HepG2 (cell line): ENCODE data around the gene STH. TPM values are rescaled to one million over a fixed set of nuclear protein-coding genes. Genes with fewer than 3 reads are reported as not detected.

ENCODE experiments used
- ATF1 ChIP-seq: IDR thresholded peaks from 2 replicates; pipeline ENCODE4 v1.6.1; 2016; ENCODE audit warnings: mild to moderate bottlenecking, control low read depth
- HNRNPL ChIP-seq: fragments of 200-400 bp; formaldehyde crosslinking; IDR thresholded peaks from 2 replicates; pipeline ENCODE4 v1.6.1; 2017; ENCODE audit warnings: mild to moderate bottlenecking, low read depth, low read length
- NRL ChIP-seq: sonication (generic); formaldehyde crosslinking; IDR thresholded peaks from 2 replicates; pipeline ENCODE4 v1.5.0; 2020; ENCODE audit warnings: missing genetic modification reagents, mild to moderate bottlenecking, moderate library complexity, borderline replicate concordance
- RXRB ChIP-seq: IDR thresholded peaks from 2 replicates; pipeline ENCODE4 v1.6.1; 2016; ENCODE audit warnings: borderline replicate concordance, missing genetic modification reagents, missing compliant biosample characterization
- ZNF143 ChIP-seq: sonication (generic); formaldehyde crosslinking; IDR thresholded peaks from 2 replicates; pipeline ENCODE4 v1.4.0; 2020; ENCODE audit warnings: missing genetic modification reagents
- ZNF232 ChIP-seq: sonication (generic); formaldehyde crosslinking; IDR thresholded peaks from 2 replicates; pipeline ENCODE4 v1.4.0; 2020; ENCODE audit warnings: missing genetic modification reagents, borderline replicate concordance
- ZNF331 ChIP-seq: sonication (generic); formaldehyde crosslinking; IDR thresholded peaks from 2 replicates; pipeline ENCODE4 v1.4.0; 2020; ENCODE audit warnings: missing genetic modification reagents
- ZNF451 ChIP-seq: sonication (generic); formaldehyde crosslinking; IDR thresholded peaks from 2 replicates; pipeline ENCODE4 v1.5.0; 2020; ENCODE audit warnings: mild to moderate bottlenecking, missing genetic modification reagents
- ZNF546 ChIP-seq: sonication (generic); formaldehyde crosslinking; conservative IDR thresholded peaks from 2 replicates; pipeline ENCODE4 v1.8.1; 2023; ENCODE audit warnings: mild to moderate bottlenecking, missing genetic modification reagents
- ZNF652 ChIP-seq: IDR thresholded peaks from 2 replicates; pipeline ENCODE4 v1.6.1; 2016; ENCODE audit warnings: low read depth, borderline replicate concordance
- ZNF747 ChIP-seq: sonication (generic); formaldehyde crosslinking; IDR thresholded peaks from 2 replicates; pipeline ENCODE4 v1.8.1; 2023; ENCODE audit warnings: missing genetic modification reagents, mild to moderate bottlenecking, borderline replicate concordance
- ZNF780A ChIP-seq: sonication (generic); formaldehyde crosslinking; IDR thresholded peaks from 2 replicates; pipeline ENCODE4 v1.8.0; 2022; ENCODE audit warnings: mild to moderate bottlenecking, missing genetic modification reagents, moderate library complexity
- ZSCAN22 ChIP-seq: sonication (generic); formaldehyde crosslinking; IDR thresholded peaks from 2 replicates; pipeline ENCODE4 v1.4.0; 2020; ENCODE audit warnings: mild to moderate bottlenecking, missing genetic modification reagents
- polyA plus RNA-seq, 8 experiments: library from polyadenylated mRNA; depleted of rRNA in 3 of 8; stranded (reverse) in 7 of 8; unstranded in 1 of 8; fragments of >200 nt; fragmentation: Illumina TruSeq in 4 of 8; extraction: Trizol in 4 of 8; gene quantifications; 2 replicates each; pipeline versions ENCODE4 v1.2.1 to v1.2.3, GENCODE V29; 2011 to 2016; ENCODE audit warnings: low read depth in 4 of 8, missing spikeins in 1 of 8, mixed read lengths in 1 of 8; ENCODE audit not compliant: insufficient read depth in 1 of 8
- total RNA-seq, 5 experiments: library from RNA; depleted of rRNA; stranded (reverse); fragments of >200 nt; fragmentation: Illumina TruSeq; extraction: Trizol; gene quantifications; 2 replicates each; pipeline ENCODE4 v1.2.3, GENCODE V29; 2016; ENCODE audit warnings: low read depth in 1 of 5
- TF ChIP-seq, protein P1 (sequence below): sonication (generic); formaldehyde crosslinking; IDR thresholded peaks from 2 replicates; pipeline ENCODE4 v1.5.0; 2020; ENCODE audit warnings: missing genetic modification reagents, mild to moderate bottlenecking, borderline replicate concordance
- TF ChIP-seq, protein P2 (sequence below): sonication (generic); formaldehyde crosslinking; IDR thresholded peaks from 2 replicates; pipeline ENCODE4 v1.4.0; 2020; ENCODE audit warnings: low read depth, mild to moderate bottlenecking, missing genetic modification reagents
- TF ChIP-seq, protein P3 (sequence below): sonication (generic); formaldehyde crosslinking; conservative IDR thresholded peaks from 2 replicates; pipeline ENCODE4 v1.4.0; 2020; ENCODE audit warnings: missing genetic modification reagents
- TF ChIP-seq, protein P4 (sequence below): sonication (generic); formaldehyde crosslinking; IDR thresholded peaks from 2 replicates; pipeline ENCODE4 v1.5.1; 2020; ENCODE audit warnings: missing genetic modification reagents, mild to moderate bottlenecking, borderline replicate concordance
- TF ChIP-seq, protein P5 (sequence below): sonication (generic); formaldehyde crosslinking; IDR thresholded peaks from 2 replicates; pipeline ENCODE4 v1.5.0; 2020; ENCODE audit warnings: mild to moderate bottlenecking, missing genetic modification reagents, borderline replicate concordance

Gene STH
- total and polyA plus RNA-seq, 2 of the 13 experiments (the other 11 are each of a cell fraction or from before 2014, with no cell fraction given): not detected

DNA sequence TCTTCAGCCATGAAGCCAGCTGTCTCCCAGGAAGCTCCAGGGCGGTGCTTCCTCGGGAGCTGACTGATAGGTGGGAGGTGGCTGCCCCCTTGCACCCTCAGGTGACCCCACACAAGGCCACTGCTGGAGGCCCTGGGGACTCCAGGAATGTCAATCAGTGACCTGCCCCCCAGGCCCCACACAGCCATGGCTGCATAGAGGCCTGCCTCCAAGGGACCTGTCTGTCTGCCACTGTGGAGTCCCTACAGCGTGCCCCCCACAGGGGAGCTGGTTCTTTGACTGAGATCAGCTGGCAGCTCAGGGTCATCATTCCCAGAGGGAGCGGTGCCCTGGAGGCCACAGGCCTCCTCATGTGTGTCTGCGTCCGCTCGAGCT is 14.1 kb downstream of the STH start (continued):
- TF ChIP-seq RXRB: 0 out of 2 replicates have a peak, but pooled peaks have one; percentile 30
- no peak for TF ChIP-seq ZNF331
- TF ChIP-seq ZSCAN22: no peak
- TF ChIP-seq ZNF652 (CRISPR knock-in tag): no peak
- no peak for TF ChIP-seq ATF1 (CRISPR knock-in tag)
- no peak for TF ChIP-seq ZNF780A (CRISPR knock-in tag)
- 0 out of 2 replicates have a peak, but pooled peaks have one; percentile 57 for TF ChIP-seq HNRNPL
- TF ChIP-seq ZNF143 (CRISPR knock-in tag): no peak
- TF ChIP-seq, protein P1, sequence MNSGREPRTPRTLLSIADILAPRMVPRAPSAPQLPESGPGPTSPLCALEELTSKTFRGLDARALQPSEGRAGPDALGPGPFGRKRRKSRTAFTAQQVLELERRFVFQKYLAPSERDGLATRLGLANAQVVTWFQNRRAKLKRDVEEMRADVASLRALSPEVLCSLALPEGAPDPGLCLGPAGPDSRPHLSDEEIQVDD (CRISPR knock-in tag): 0 out of 2 replicates have a peak, but pooled peaks have one; percentile 8
- TF ChIP-seq ZNF232 (CRISPR knock-in tag): no peak
- TF ChIP-seq, protein P2, sequence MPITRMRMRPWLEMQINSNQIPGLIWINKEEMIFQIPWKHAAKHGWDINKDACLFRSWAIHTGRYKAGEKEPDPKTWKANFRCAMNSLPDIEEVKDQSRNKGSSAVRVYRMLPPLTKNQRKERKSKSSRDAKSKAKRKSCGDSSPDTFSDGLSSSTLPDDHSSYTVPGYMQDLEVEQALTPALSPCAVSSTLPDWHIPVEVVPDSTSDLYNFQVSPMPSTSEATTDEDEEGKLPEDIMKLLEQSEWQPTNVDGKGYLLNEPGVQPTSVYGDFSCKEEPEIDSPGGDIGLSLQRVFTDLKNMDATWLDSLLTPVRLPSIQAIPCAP (CRISPR knock-in tag): no peak
- TF ChIP-seq ZNF451 (CRISPR knock-in tag): peak; percentile 38; the same call in 1 of the 2 replicates
- TF ChIP-seq ZNF546: no peak; the same call in 1 of the 2 replicates
- TF ChIP-seq, protein P3, sequence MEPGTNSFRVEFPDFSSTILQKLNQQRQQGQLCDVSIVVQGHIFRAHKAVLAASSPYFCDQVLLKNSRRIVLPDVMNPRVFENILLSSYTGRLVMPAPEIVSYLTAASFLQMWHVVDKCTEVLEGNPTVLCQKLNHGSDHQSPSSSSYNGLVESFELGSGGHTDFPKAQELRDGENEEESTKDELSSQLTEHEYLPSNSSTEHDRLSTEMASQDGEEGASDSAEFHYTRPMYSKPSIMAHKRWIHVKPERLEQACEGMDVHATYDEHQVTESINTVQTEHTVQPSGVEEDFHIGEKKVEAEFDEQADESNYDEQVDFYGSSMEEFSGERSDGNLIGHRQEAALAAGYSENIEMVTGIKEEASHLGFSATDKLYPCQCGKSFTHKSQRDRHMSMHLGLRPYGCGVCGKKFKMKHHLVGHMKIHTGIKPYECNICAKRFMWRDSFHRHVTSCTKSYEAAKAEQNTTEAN (CRISPR knock-in tag): no peak
- TF ChIP-seq NRL (CRISPR knock-in tag): 0 out of 2 replicates have a peak, but pooled peaks have one; percentile 11
- no peak for TF ChIP-seq ZNF747 (CRISPR knock-in tag)
- TF ChIP-seq, protein P4, sequence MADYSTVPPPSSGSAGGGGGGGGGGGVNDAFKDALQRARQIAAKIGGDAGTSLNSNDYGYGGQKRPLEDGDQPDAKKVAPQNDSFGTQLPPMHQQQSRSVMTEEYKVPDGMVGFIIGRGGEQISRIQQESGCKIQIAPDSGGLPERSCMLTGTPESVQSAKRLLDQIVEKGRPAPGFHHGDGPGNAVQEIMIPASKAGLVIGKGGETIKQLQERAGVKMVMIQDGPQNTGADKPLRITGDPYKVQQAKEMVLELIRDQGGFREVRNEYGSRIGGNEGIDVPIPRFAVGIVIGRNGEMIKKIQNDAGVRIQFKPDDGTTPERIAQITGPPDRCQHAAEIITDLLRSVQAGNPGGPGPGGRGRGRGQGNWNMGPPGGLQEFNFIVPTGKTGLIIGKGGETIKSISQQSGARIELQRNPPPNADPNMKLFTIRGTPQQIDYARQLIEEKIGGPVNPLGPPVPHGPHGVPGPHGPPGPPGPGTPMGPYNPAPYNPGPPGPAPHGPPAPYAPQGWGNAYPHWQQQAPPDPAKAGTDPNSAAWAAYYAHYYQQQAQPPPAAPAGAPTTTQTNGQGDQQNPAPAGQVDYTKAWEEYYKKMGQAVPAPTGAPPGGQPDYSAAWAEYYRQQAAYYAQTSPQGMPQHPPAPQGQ (CRISPR knock-in tag): no peak
- TF ChIP-seq, protein P5, sequence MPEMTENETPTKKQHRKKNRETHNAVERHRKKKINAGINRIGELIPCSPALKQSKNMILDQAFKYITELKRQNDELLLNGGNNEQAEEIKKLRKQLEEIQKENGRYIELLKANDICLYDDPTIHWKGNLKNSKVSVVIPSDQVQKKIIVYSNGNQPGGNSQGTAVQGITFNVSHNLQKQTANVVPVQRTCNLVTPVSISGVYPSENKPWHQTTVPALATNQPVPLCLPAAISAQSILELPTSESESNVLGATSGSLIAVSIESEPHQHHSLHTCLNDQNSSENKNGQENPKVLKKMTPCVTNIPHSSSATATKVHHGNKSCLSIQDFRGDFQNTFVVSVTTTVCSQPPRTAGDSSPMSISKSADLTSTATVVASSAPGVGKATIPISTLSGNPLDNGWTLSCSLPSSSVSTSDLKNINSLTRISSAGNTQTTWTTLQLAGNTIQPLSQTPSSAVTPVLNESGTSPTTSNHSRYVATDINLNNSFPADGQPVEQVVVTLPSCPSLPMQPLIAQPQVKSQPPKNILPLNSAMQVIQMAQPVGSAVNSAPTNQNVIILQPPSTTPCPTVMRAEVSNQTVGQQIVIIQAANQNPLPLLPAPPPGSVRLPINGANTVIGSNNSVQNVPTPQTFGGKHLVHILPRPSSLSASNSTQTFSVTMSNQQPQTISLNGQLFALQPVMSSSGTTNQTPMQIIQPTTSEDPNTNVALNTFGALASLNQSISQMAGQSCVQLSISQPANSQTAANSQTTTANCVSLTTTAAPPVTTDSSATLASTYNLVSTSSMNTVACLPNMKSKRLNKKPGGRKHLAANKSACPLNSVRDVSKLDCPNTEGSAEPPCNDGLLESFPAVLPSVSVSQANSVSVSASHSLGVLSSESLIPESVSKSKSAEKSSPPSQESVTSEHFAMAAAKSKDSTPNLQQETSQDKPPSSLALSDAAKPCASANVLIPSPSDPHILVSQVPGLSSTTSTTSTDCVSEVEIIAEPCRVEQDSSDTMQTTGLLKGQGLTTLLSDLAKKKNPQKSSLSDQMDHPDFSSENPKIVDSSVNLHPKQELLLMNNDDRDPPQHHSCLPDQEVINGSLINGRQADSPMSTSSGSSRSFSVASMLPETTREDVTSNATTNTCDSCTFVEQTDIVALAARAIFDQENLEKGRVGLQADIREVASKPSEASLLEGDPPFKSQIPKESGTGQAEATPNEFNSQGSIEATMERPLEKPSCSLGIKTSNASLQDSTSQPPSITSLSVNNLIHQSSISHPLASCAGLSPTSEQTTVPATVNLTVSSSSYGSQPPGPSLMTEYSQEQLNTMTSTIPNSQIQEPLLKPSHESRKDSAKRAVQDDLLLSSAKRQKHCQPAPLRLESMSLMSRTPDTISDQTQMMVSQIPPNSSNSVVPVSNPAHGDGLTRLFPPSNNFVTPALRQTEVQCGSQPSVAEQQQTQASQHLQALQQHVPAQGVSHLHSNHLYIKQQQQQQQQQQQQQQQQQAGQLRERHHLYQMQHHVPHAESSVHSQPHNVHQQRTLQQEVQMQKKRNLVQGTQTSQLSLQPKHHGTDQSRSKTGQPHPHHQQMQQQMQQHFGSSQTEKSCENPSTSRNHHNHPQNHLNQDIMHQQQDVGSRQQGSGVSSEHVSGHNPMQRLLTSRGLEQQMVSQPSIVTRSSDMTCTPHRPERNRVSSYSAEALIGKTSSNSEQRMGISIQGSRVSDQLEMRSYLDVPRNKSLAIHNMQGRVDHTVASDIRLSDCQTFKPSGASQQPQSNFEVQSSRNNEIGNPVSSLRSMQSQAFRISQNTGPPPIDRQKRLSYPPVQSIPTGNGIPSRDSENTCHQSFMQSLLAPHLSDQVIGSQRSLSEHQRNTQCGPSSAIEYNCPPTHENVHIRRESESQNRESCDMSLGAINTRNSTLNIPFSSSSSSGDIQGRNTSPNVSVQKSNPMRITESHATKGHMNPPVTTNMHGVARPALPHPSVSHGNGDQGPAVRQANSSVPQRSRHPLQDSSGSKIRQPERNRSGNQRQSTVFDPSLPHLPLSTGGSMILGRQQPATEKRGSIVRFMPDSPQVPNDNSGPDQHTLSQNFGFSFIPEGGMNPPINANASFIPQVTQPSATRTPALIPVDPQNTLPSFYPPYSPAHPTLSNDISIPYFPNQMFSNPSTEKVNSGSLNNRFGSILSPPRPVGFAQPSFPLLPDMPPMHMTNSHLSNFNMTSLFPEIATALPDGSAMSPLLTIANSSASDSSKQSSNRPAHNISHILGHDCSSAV (CRISPR knock-in tag): no peak
